ENCODE data around the gene CT55.
"Not testable (repeated sequence)": the region's sequence is repeated elsewhere in the genome, so short reads cannot be mapped to it uniquely, and the experiment has no call there.

The CT55 gene, protein sequence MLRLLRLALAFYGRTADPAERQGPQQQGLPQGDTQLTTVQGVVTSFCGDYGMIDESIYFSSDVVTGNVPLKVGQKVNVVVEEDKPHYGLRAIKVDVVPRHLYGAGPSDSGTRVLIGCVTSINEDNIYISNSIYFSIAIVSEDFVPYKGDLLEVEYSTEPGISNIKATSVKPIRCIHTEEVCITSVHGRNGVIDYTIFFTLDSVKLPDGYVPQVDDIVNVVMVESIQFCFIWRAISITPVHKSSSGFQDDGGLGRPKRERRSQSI

DNA sequence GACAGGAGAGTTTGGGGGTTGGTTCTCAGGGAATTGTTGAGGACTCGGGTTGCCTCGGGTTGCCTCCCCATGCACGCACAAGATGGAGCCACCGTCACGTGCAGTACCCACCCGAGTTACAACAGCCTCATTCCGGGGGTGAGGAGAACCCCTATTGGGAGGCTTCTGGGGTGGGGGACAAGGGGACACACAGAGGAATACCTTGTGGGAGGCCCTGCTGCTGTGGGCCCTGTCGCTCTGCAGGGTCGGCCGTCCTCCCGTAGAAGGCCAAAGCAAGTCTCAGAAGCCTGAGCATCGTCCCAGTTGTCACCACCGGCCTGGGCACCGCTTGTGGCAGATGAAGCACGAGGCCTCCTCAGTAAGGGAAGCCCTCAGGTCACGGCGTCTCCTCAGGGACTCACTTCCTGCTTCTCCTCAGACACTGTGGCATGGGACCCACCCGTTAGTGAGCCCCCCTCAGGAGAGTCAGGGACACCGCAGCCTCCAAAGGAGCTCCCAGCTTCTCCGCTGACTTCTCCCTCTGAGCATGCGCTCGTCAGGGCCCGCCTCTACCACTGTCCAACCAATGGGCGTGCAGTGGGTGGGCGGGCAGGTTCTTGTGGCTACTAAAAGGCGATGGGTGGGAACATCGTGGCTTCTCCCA is at the start of gene CT55:
CT55 (minus strand) TSS at position 522 of the 643 bp plus-strand sequence; CDS start at position 295, 227 bp downstream.
- no peak for DNase-seq (ENCODE audit: low read depth, low spot score)
- H3K27ac ChIP-seq: no peak within 1 kb of the TSS

DNA sequence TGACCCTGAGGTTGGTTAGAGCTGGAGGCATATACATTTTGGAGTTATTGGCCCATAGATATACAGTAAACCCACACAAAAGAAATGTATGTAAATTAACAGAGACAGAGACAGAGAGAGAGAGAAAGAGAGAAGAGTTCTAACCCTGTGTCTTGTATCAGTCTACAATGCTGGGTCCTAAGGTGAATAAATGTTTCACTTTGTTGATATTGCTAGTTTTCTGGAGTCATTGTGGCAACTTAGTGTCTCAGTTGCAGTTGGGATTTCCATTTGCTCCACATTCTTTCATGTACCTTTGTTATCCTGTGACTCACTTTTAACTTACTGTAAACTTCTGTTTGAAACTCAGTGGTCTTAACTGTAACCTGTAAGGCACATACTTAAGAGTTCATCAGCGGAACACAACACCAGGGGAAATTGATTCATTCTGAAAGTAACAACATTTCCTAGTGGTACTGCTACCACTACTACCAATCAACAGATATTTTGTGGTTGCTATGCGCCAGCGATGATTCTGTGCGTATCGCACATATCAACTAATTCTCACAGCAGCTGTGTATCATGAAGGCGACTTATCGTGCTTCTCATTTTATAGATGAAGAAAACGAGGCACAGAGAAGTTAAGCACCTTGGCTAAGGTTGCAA is 42.1 kb upstream of the CT55 start:
- H3K27ac ChIP-seq: no peak overlapping the region
- DNase-seq (ENCODE audit: low read depth, low spot score): no peak

DNA sequence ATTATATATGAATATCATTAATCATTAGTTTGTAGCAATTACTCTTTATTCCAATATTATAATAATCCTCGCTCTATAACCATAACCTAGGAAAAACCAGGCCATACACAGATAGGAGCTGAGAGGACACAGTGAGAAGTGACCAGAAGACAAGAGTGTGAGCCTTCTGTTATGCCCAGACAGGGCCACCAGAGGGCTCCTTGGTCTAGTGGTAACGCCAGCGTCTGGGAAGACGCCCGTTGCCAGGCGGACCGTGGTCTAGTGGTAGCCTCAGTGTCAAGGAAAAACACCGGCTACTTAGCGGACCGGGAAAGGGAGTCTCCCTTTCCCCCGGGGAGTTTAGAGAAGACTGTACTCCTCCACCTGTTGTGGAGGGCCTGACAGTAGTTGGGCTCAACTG is 35.2 kb upstream of the CT55 start:
- not testable (repeated sequence) for H3K27ac ChIP-seq; DNase-seq (ENCODE audit: low read depth, low spot score)

DNA sequence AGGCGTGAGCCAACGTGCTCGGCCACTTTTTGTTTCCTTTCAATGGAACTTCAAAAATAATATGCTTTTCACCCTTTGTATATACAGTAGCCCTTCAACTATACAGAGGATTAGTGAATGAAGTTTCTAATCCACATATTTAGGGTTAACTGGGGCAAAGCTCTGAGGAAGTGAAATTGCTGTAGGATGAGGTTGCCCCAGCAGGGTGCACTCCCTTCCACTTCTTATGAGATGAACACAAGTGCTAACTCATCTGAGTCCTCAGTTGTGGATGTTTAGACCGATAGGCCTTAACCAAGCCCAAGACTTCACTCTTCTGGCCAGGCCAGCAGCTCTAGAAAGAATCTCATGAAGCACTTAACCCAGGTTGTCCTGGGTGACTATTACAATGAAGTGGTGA is 29.1 kb upstream of the CT55 start:
- H3K27ac ChIP-seq: no peak overlapping the region
- DNase-seq (ENCODE audit: low read depth, low spot score): no peak

DNA sequence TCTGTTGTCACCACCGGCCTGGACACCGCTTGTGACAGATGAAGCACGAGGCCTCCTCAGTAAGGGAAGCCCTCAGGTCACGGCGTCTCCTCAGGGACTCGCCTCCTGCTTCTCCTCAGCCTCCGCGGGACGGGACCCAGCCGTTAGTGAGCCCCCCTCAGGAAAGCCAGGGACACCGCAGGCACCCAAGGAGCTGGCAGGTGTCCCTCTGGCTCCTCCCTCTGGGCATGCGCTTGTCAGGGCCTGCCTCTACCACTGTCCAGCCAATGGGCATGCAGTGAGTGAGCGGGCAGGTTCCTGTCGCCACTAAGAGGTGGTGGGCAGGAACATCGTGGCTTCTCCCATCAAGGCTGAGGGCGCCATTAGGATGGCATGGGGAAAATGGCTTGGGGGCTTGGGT is 23.5 kb upstream of the CT55 start:
- H3K27ac ChIP-seq: no peak overlapping the region
- DNase-seq (ENCODE audit: low read depth, low spot score): no peak

DNA sequence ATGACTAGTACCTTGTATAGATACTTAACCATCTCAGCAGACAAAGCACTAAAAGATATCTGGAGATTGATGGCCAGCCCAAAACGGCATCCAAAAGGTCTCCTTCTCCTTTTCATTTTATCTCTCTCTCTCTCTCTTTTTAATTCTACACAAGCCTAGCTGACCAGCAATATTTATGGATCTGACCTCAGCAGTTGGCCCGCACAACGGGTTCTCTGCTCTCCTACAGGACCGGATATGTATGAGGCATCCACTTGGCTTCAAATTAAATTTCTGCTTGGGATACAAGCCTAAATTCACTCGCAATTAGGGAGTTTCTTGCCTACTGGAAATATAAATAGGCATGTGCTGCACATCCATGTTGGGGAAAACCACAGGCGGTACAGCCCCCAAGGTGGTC is 22.5 kb upstream of the CT55 start:
- no peak for DNase-seq (ENCODE audit: low read depth, low spot score)
- H3K27ac ChIP-seq: no peak overlapping the region

DNA sequence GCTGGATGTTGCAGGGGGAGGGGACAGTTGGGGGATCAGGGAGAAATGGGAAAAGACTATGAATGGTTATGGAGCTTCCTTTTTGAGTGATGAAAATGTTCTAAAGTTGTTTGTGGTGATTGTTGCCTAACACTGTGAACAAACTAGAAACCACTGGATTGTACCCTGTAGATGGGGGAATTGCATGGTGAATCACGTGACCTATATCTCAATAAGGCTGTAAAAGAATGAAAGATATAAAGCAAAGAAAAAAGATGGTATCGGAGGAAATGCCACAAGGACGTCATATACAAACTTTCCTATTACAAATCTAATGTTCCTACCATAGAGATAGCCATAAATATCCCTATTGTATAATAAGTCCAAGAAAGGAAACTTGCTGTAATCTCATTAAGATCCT is 20.6 kb upstream of the CT55 start:
- no peak for DNase-seq (ENCODE audit: low read depth, low spot score)
- H3K27ac ChIP-seq: no peak overlapping the region

DNA sequence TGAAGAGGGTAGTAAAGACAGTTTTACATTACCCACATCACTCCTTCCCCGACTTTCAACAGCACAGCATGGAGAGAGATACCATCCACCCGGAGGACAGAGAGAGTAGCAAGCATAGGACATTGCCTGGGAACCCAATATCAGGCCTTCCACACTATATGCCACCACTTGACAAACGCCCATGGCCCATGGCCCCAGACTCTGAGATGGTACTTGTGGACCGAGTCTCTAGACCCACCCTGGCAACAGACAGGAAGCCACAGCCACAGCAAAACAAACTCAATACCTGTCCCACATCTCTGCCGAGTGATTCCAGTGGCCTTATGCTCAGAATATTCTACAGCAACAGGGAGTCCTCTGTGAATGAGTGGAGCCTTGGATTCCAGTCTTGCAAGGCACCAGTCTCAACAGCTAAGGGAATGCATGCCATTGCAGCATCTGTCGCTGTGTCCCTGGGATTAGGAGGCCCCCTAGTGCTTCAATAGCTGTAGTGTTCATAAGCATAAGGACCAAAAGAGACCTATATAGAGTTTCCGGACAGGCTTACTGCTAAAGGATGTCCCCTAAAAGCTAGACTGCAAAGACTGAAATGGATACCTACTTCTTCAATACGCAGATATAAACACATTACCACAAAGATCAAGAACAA is 14.7 kb upstream of the CT55 start:
- no peak overlapping the region for H3K27ac ChIP-seq
- DNase-seq (ENCODE audit: low read depth, low spot score): peak; percentile 8

DNA sequence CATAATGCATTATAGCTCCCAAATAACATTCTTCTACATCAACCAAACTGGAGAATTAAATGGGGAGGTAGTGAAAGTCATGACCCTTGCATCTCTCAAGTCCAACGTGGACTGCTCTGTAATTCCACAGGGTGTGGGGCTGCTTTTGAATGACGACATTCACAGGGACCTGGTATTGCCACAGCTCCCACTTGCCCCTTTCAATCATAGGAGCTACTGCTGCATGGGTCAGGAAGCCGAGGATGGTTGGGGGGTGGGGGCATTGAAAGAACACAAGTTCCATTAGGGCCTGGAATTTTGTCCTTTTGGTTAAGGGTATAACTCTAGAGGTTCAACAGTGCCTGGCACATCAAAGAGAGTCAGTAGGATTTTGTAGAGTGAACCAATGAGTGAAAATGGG is 7.4 kb upstream of the CT55 start:
- no peak overlapping the region for H3K27ac ChIP-seq
- DNase-seq (ENCODE audit: low read depth, low spot score): no peak

DNA sequence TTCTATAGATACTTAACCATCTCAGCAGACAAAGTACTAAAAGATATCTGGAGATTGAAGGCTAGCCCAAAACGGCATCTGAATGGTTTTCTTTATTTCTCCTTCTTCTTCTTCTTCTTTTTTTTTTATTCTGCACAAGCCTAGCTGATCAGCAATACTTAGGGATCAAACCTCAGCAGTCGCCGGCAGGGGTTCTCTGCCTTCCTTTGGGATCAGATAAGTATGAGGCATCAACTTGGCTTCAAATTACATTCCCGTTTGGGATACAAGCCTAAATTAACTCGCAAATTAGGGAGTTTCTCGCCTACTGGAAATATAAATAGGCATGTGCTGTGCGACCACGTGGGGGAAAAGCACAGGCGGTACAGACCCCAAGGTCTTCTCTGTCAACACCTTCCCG is 730 bp downstream of the CT55 start:
- H3K27ac ChIP-seq: no peak overlapping the region
- DNase-seq (ENCODE audit: low read depth, low spot score): no peak

DNA sequence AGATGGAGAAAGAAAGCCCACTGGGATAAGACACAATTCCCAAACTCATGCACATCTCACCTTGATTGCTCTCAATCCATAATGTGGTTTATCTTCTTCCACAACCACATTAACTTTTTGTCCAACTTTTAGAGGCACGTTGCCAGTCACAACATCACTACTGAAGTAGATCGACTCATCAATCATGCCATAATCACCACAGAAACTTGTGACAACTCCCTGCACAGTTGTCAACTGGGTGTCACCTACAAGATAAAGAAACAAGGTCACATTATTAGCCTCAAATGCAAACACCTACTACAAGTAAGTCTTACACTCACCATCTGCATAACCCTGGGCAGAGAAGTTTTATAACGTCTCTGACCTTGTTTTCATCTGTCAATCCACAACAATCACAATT is 1.7 kb downstream of the CT55 start:
- DNase-seq (ENCODE audit: low read depth, low spot score); H3K27ac ChIP-seq: not testable (repeated sequence)

DNA sequence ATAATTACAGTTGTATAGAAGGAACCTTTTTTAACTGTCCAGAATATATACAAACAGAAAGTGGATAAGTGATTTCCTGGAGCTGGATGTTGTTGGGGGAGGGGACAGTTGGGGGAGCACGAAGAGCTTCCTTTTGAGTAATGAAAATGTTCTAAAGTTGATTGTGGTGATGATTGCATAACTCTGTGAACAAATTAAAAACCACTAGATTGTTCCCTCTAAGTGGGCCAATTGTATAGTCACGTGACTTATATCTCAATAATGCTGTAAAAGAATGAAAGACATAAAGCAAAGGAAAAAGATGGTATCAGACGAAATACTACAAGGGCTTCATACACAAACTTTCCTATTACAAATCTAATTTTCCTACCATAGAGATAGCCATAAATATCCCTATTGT is 2.7 kb downstream of the CT55 start:
- no peak for DNase-seq (ENCODE audit: low read depth, low spot score)
- no peak overlapping the region for H3K27ac ChIP-seq

DNA sequence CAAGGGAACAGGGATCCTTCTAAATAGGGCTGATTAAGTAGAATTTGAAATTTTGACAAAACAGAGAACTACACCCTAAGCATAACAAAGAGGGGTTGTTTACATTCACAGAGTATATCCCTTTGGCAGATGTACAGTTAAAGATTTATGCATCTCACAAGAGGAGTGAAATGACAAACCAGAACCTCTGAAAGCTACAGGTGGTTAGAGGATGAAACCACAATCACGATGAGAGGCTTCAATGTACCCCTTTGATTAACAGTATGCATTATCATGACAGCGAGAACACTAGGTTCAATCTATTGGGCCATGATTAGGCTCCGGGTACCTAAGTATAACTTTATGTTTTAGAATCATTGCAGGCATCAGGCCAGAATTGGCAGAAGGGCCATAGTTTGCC is 16.5 kb downstream of the CT55 start:
- not testable (repeated sequence) for DNase-seq (ENCODE audit: low read depth, low spot score); H3K27ac ChIP-seq

DNA sequence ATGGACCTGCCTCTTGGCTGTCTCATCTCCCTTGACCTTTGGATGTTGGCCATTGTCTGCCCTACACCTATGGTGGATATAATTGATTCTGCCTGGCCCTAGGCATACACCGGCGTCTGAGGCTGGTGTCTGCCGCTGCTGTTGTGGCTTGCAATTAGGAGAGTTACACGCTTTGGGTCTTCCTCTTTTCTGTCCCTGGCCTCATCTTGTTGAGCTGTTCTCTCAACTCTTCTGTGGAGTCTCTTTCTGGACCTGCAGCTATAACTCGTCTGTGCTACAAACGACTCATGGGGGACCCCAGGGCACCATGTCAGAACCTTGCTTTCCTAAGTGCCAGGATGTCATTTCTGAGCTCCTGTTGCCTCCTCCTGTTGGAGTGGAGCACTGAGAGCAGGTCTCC is 45.1 kb downstream of the CT55 start:
- DNase-seq (ENCODE audit: low read depth, low spot score); H3K27ac ChIP-seq: not testable (repeated sequence)

DNA sequence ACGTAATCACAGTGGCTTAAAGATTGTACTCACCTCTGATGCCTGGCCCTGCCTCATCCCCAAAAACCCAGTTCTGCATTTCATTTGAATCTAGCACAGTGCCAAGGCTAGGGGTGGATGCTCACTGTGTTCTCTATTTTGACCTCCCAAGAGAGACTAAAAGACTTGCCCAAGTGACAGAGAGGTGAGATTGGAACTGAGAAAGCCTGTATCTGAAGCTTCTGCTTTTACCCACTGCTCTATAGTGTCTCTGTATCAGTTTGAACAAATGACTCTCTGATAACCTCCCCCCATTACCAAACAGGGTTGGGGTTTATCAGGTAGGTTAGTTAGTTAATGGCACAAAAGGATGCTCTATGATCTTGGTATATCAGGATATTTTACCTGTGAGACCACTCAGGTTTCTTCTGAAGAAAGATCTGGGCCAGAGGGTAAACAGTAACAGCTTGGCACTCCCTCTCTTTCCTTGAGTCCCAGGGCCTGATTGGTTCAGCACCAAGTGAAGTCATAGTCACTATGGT is 51.1 kb downstream of the CT55 start, which contains the start of gene ETDB:
ETDB (minus strand) TSS at position 471 of the 521 bp plus-strand sequence. CDS start 1,265 bp downstream, outside the sequence.
- not testable (repeated sequence) for H3K27ac ChIP-seq

DNA sequence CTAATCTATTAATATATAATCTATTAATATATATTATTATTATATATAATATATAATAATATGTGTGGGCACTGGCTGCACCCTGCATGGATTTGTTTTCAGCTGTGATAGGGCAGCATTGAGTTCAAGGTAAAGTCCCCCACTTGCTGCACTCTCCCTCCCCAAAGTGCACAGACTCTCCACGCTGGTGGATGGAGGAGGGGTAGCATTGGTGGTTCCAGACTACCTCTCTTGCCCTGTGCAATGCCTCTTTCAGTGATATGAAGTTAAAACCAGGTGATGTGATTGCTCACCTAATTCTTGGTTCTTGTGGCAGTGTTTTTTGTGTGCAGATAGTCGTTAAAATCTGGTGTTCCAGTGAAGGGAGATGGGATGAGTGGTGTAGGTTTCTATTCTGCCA is 55.1 kb downstream of the CT55 start:
- not testable (repeated sequence) for H3K27ac ChIP-seq; DNase-seq (ENCODE audit: low read depth, low spot score)

More for the DNA sequence above, 51.1 kb downstream of the CT55 start, which contains the start of gene ETDB:
- not testable (repeated sequence) for DNase-seq (ENCODE audit: low read depth, low spot score)

DNA sequence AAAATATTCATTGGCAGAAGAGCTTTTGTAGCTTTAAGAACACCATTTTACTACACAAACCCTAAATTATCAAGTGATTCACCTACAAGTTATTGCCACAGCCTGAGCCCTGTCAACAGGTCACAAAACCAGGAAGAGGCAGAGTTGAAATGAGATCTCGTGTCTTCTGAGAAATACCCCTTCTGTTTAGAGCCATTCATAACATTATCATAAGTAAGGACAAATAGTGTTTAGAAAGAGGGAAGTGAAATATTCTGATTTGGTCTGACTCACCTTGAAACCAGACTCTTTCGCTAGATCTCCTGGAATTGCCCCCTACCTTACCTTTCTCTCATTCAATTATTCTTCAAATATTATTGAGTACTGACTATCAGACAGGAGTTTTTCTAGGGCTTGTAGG is 56.8 kb downstream of the CT55 start:
- no peak overlapping the region for H3K27ac ChIP-seq
- DNase-seq (ENCODE audit: low read depth, low spot score): no peak

DNA sequence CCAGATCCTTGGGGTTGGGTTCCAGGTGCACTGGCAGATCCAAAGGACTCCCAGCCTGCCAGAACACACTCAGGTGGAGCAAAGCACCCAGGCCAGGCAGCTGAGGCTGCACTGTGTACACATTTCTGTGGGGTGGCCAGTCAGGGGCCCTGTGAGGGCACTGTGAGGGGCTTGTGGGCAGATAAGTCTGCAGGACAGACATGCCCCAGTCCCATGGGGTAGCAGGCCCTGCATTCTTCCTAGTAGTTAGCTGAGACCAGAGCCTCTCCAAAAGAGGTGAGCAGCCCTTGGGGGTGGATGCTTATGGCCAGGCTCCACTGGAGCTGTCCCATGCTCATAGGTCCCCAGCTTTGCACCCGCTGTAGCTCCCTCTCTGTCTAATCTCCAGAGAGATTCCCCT is 58.5 kb downstream of the CT55 start:
- no peak overlapping the region for H3K27ac ChIP-seq
- DNase-seq (ENCODE audit: low read depth, low spot score): no peak

DNA sequence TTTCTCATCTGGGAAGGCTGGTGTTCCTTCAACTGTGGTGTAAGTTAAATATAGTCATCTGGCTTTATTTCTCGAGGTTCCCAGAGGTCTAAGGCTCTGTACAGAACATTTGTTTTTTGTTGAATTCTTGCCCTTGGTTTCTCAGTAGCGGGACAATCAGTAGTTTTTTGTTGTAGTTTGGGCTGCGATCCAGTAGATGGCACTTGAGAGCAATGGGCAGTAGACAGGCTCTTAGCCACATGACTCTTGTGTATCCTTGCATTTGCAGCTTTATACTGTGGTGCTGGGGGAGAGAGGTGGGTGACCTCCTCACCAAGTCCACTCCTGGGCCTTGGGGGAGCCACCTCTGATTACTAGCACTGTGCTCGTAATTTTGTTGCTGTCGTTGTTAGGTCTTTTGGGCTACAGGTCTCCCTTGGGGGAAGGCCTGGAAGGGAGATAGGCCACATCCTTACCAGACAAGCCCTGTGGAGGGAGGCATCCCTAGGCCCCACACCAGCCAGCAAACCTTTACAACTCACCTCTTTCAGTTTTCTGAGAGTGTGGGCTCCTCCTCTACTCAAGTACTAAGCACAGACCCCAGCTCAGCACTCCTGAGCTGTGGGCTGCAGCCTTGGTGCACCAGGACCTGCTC is 59.0 kb downstream of the CT55 start:
- DNase-seq (ENCODE audit: low read depth, low spot score): no peak
- no peak overlapping the region for H3K27ac ChIP-seq

DNA sequence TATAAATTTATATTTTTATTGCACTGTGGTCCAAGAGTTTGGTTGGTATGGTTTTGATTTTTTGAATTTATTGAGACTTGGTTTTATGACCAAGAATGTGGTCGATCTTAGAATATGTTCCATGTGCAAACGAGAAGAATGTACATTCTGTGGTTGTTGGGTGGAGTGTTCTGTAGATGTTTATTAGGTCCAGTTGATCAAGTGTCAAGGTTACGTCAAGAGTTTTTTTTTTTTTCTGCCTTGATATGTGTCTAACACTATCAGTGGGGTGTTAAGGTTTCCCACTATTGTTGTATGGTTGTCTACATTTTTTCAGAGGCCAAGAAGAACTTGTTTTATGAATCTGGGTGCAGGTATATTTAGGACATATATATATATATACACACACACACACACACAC is 61.6 kb downstream of the CT55 start:
- H3K27ac ChIP-seq: no peak overlapping the region
- DNase-seq (ENCODE audit: low read depth, low spot score): no peak
